ENCODE results near the gene FARS2.

- no peak for TF ChIP-seq CTCF (IDR thresholded peaks at IDR 0.05; ENCODE audit: low read depth, low read length)
- no peak for TF ChIP-seq EZH2phosphoT487 (IDR thresholded peaks at IDR 0.05; ENCODE audit: low read depth)
Measured at GRCh38 chr6:5365436-5366195, 104.3 kb downstream of the FARS2 start.

All from OCI-LY3 (cell line).